GM18873 (cell line): ENCODE results near the gene FEZ2.

Source experiments
- ATAC-seq: cut with Tn5 transposase; IDR thresholded peaks from one replicate; pipeline ENCODE4 v1.9.1; 2021; ENCODE audit warnings: mild to moderate bottlenecking, moderate library complexity, moderate number of reproducible peaks; ENCODE audit not compliant: unreplicated experiment, low FRiP score

Gene FEZ2

GRCh38 chr2:36589230-36589630 lies 8.7 kb downstream of the FEZ2 start:
- no peak for ATAC-seq

GRCh38 chr2:36587556-36587955 lies 10.4 kb downstream of the FEZ2 start:
- no peak for ATAC-seq

- no peak for ATAC-seq
Measured at GRCh38 chr2:36587101-36587500, 10.9 kb downstream of the FEZ2 start.

- ATAC-seq = no peak
Measured at GRCh38 chr2:36586672-36587071, 11.3 kb downstream of the FEZ2 start.

- no peak for ATAC-seq
Measured at GRCh38 chr2:36584148-36584794, 13.7 kb downstream of the FEZ2 start.

GRCh38 chr2:36582951-36583350 lies 15.0 kb downstream of the FEZ2 start:
- no peak for ATAC-seq

GRCh38 chr2:36582538-36582937 lies 15.4 kb downstream of the FEZ2 start:
- no peak for ATAC-seq

GRCh38 chr2:36579297-36579664 lies 18.7 kb downstream of the FEZ2 start:
- no peak for ATAC-seq

- ATAC-seq = no peak
Measured at GRCh38 chr2:36578343-36579296, 19.3 kb downstream of the FEZ2 start.

- no peak for ATAC-seq
Measured at GRCh38 chr2:36577884-36578283, 20.1 kb downstream of the FEZ2 start.

GRCh38 chr2:36574560-36574959 lies 23.4 kb downstream of the FEZ2 start:
- no peak for ATAC-seq

GRCh38 chr2:36573165-36573564 lies 24.8 kb downstream of the FEZ2 start:
- ATAC-seq = no peak

- no peak for ATAC-seq
Measured at GRCh38 chr2:36572719-36573059, 25.3 kb downstream of the FEZ2 start.

GRCh38 chr2:36572054-36572718 lies 25.8 kb downstream of the FEZ2 start:
- no peak for ATAC-seq

GRCh38 chr2:36570416-36570815 lies 27.6 kb downstream of the FEZ2 start:
- no peak for ATAC-seq

- no peak for ATAC-seq
Measured at GRCh38 chr2:36569267-36569856, 28.6 kb downstream of the FEZ2 start.

- no peak for ATAC-seq
Measured at GRCh38 chr2:36568516-36569246, 29.3 kb downstream of the FEZ2 start.

- ATAC-seq = no peak
Measured at GRCh38 chr2:36567711-36568408, 30.1 kb downstream of the FEZ2 start.

- ATAC-seq = no peak
Measured at GRCh38 chr2:36566887-36567286, 31.1 kb downstream of the FEZ2 start.

GRCh38 chr2:36565712-36566111 lies 32.3 kb downstream of the FEZ2 start:
- ATAC-seq = no peak
